Breast epithelium (tissue), 4 donors: ENCODE results near the gene NRN1L. TPM values are rescaled to one million over a fixed set of nuclear protein-coding genes. Genes with fewer than 3 reads are reported as not detected.
A peak's percentile ranks its signal among the peaks of the same experiment; 100 is the strongest.
"Not testable (repeated sequence)": the region's sequence is repeated elsewhere in the genome, so short reads cannot be mapped to it uniquely, and the experiment has no call there.

Source experiments
- DNase-seq, 2 donors: peaks; one replicate each; pipeline ENCODE4 v3.0.0-alpha.2; 2019; ENCODE audit warnings: low spot score in 2 of 2
- H3K27ac ChIP-seq, 2 donors: fragments of 200-600 bp; sonication (generic) in 1 of 2; one replicate each; pipeline ENCODE4 v1.5.1; 2016 to 2019; ENCODE audit warnings: mild to moderate bottlenecking in 1 of 2
- H3K27me3 ChIP-seq, 2 donors: fragments of 200-600 bp; sonication (generic) in 1 of 2; one replicate each; pipeline versions ENCODE4 v1.5.1 to v1.6.0; 2017 to 2019; ENCODE audit warnings: control low read depth in 1 of 2, mild to moderate bottlenecking in 1 of 2
- H3K36me3 ChIP-seq: fragments of 200-600 bp; one replicate; pipeline ENCODE4 v1.5.1; 2019
- H3K4me1 ChIP-seq, 2 donors: fragments of 200-600 bp; sonication (generic); one replicate each; pipeline ENCODE4 v1.5.1; 2016 to 2019; ENCODE audit warnings: control low read depth in 1 of 2
- H3K4me3 ChIP-seq, 3 donors: fragments of 200-600 bp; sonication (generic); 1 replicate in 2 of 3; 2 replicates in 1 of 3; pipeline ENCODE4 v1.5.1; 2016 to 2019; ENCODE audit warnings: mild to moderate bottlenecking in 3 of 3, moderate library complexity in 2 of 3
- H3K9me3 ChIP-seq, 2 donors: fragments of 200-600 bp; sonication (generic) in 1 of 2; one replicate each; pipeline ENCODE4 v1.5.1; 2016 to 2019; ENCODE audit warnings: control low read depth in 1 of 2
- POLR2A ChIP-seq: fragments of 450-650 bp; IDR thresholded peaks from one replicate; pipeline ENCODE4 v1.6.1; 2016; ENCODE audit warnings: antibody characterized with exemption, mild to moderate bottlenecking, moderate library complexity
- POLR2AphosphoS5 ChIP-seq, 3 donors: sonication (generic); formaldehyde crosslinking; IDR thresholded peaks; one replicate each; pipeline ENCODE4 v1.6.1; 2017; ENCODE audit warnings: antibody characterized with exemption in 3 of 3
- intact Hi-C: fragments of 100-400 bp; cut with DNase I; formaldehyde crosslinking; loops from one replicate; pipeline ENCODE4 v1.15.1; 2023; ENCODE audit warnings: low total_unique reads
- total RNA-seq, 3 donors: library from RNA; depleted of rRNA; stranded (reverse); fragments of >200 nt; gene quantifications; one replicate each; pipeline ENCODE4 v1.1.0, GENCODE V29; 2016
- TF ChIP-seq, protein P1 (sequence below), 3 donors: fragments of 450-650 bp; IDR thresholded peaks; one replicate each; pipeline ENCODE4 v1.5.1; 2016 to 2017; ENCODE audit warnings: antibody characterized with exemption in 3 of 3, mild to moderate bottlenecking in 3 of 3, moderate library complexity in 3 of 3

The NRN1L gene
- 1 to 10 TPM in 2 of 3 donors, not detected in 1; 1.3 to 1.4 TPM for total RNA-seq

DNA sequence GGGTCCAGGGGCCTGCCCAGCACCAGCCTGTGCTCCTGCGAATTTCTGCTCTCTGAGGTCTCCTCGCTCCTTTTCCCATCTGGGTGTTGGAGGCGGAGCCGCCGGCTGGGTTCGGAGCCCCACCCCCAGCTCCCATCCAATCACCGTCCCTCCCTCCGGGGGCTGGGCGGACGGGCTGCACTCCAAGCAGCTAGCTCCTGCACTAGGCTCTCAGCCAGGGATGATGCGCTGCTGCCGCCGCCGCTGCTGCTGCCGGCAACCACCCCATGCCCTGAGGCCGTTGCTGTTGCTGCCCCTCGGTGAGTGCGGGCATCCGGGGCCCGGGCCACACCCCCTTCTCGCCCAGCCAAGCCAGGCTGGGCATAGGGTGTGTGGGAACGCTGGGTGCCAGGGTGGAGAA is at the start of gene NRN1L:
TSS of gene NRN1L (plus strand) at position 202 of the 400 bp plus-strand sequence. CDS start at position 221, 19 bp downstream.
- Histone ChIP-seq H3K27me3 (no peaks in the 10 kb centered on the region), H3K9me3 (no peaks in the 10 kb centered on the region), H3K36me3 (no peaks in the 10 kb centered on the region), H3K27ac (peak within 1 kb of the TSS; percentile 27 to 63), H3K4me3 (peak within 1 kb of the TSS; percentile 9 to 52 (median 28)), H3K4me1 (no peaks in the 10 kb centered on the region)
- no peak for TF ChIP-seq POLR2A
- TF ChIP-seq POLR2AphosphoS5 (IDR thresholded peaks at IDR 0.05), result peak in 2 of 3 donors; percentile 18 to 21
- DNase-seq, result peak; percentile 80 to 87
- intact Hi-C loops, result no loop called here

DNA sequence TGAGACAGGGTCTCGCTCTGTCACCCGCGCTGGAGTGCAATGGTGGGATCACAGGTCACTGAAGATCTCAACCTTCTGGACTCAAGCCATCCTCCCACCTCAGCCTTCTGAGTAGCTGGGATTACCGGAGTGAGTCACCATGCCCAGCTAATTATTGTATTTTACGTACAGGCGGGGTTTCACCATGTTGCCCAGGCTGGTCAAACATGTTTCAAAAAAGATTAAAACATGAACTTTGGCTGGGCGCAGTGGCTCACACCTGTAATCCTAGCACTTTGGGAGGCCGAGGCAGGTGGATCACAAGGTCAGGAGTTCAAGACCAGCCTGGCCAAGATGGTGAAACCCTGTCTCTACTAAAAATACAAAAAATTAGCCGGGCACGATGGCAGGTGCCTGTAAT is 47.5 kb upstream of the NRN1L start:
- DNase-seq, H3K27me3 ChIP-seq, intact Hi-C loops: not testable (repeated sequence)

DNA sequence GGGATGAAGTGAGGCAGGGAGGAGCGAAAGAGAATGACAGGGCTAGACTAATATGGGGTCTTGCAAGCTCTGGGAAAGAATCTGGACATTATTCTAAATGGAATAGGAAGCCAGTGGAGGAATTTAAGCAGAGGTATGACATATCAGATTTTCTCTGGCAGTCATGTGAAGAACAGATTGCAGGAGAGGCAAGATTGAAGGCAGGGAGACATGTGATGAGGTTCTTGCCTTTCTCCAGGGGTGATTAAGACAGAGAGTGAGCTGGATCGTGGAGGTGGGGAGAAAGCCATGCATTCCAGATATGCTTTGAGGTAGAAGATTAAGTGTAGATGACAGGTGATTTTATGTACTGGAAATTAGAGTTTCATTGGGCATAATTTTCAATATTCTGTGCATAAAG is 46.9 kb upstream of the NRN1L start:
- Histone ChIP-seq H3K4me1 (peaks cover 5% of the 10 kb centered on the region in 2 donors), H3K9me3 (no peaks in the 10 kb centered on the region), H3K4me3 (no peak overlapping the region), H3K27me3 (no peaks in the 10 kb centered on the region), H3K27ac (no peak overlapping the region), H3K36me3 (no peaks in the 10 kb centered on the region)
- intact Hi-C loops, result no loop called here
- DNase-seq, result no peak
- TF ChIP-seq, protein P1, sequence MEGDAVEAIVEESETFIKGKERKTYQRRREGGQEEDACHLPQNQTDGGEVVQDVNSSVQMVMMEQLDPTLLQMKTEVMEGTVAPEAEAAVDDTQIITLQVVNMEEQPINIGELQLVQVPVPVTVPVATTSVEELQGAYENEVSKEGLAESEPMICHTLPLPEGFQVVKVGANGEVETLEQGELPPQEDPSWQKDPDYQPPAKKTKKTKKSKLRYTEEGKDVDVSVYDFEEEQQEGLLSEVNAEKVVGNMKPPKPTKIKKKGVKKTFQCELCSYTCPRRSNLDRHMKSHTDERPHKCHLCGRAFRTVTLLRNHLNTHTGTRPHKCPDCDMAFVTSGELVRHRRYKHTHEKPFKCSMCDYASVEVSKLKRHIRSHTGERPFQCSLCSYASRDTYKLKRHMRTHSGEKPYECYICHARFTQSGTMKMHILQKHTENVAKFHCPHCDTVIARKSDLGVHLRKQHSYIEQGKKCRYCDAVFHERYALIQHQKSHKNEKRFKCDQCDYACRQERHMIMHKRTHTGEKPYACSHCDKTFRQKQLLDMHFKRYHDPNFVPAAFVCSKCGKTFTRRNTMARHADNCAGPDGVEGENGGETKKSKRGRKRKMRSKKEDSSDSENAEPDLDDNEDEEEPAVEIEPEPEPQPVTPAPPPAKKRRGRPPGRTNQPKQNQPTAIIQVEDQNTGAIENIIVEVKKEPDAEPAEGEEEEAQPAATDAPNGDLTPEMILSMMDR (IDR thresholded peaks at IDR 0.05), result no peak
- no peak for TF ChIP-seq POLR2AphosphoS5 (IDR thresholded peaks at IDR 0.05)
- TF ChIP-seq POLR2A, result no peak

More for the DNA sequence above, 47.5 kb upstream of the NRN1L start:
- H3K4me1 ChIP-seq, H3K9me3 ChIP-seq, H3K36me3 ChIP-seq, H3K27ac ChIP-seq, H3K4me3 ChIP-seq: not testable (repeated sequence)

DNA sequence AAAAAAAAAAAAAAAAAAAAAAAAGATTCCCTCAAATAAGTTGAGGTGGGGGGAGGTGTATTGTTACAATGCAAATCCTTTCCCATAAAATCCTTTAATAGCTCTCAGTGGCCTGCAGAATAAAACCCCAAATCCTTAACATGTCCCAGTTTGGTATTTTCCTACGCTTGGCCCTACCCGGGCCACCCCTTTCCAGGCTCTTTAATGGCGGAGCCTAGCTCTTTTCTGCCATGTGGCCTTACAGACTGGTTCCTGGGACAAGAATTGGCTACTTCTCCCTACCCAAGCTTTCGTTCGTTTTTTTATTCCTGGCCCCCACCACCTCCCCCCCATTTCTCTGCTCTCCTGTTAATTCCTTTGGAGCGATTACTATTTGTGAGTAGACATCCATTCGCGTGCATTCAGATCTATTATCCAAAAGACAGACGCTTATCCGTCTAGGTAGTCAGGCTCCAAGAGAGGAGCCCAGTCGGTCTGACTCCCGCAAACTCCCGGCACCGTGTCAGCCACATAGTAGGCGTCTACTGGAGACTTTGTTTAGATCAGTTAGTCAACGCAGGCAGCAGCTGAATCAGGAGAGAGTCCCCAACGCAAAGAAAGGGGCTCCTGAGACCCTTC is 43.4 kb upstream of the NRN1L start:
- Histone ChIP-seq H3K4me1 (peaks cover 21 to 31% of the 10 kb centered on the region in 2 donors), H3K9me3 (no peaks in the 10 kb centered on the region), H3K27ac (peak overlapping the region; percentile 99 to 100), H3K36me3 (no peaks in the 10 kb centered on the region), H3K4me3 (peak overlapping the region; percentile 82 to 96 (median 84)), H3K27me3 (no peaks in the 10 kb centered on the region)
- no peak for DNase-seq
- intact Hi-C loops, result no loop called here
- TF ChIP-seq, protein P1 (IDR thresholded peaks at IDR 0.05), result no peak
- no peak for TF ChIP-seq POLR2A
- TF ChIP-seq POLR2AphosphoS5 (IDR thresholded peaks at IDR 0.05), result no peak

DNA sequence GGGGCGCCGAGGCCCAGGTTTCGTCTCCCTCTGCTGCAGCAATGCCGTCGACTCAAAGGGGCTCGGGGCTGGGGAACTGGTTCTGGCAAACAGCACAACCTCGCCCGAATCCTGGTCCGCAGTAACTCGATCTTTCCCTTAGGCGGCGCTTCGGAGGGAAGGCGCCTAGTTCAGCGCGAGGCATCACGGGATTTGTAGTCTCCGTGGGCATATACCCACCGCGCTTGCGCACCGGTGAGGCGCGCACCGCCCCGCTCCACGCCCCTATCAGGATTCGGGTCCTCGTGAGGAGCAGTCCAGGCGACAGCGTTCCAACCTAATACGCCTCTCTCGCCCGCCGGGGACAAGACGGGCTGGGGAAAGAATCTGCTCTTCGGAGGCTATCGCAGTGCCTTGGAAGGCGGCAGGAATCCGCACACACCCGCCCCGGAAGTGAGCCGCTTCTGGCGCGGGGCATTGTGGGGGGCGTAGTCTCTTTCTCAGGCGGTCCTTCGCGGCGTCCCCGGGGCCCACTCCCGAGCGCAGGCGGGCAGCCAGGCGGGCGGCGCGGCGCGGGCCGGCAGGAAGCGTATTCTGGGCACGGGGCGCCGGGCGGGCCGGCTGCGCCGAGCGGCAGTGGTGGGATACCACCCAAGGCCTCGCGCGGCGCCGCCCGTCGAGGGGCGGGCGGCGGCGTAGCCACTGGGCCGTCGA is 42.7 kb upstream of the NRN1L start, which contains the start of gene THAP11:
TSS of gene THAP11 (plus strand) at position 505 of the 693 bp plus-strand sequence. CDS start 235 bp downstream, outside the sequence.
- peaks cover 21 to 31% of the 10 kb centered on the region in 2 donors for H3K4me1 ChIP-seq
- TF ChIP-seq POLR2AphosphoS5 (IDR thresholded peaks at IDR 0.05) (peak; percentile 58 to 83 (median 81)), POLR2A (no peak)
- TF ChIP-seq, protein P1 (IDR thresholded peaks at IDR 0.05), result peak; percentile 90 to 95 (median 90)
- DNase-seq, result peak; percentile 92 to 95
- H3K36me3 ChIP-seq, result no peaks in the 10 kb centered on the region
- H3K9me3 ChIP-seq, result no peaks in the 10 kb centered on the region
- intact Hi-C loops, result no loop called here
- peak within 1 kb of the TSS; percentile 99 to 100 for H3K27ac ChIP-seq
- H3K4me3 ChIP-seq, result peak within 1 kb of the TSS; percentile 82 to 96 (median 84)
- no peaks in the 10 kb centered on the region for H3K27me3 ChIP-seq
